ENCODE measurements around the gene CACNA1G. TPM values are rescaled to one million over a fixed set of nuclear protein-coding genes. Genes with fewer than 3 reads are reported as not detected.

CACNA1G gene
- total RNA-seq, 1 donor from 2014 or later = 0.11 TPM

GRCh38 chr17:50647187-50647586 is 86.7 kb downstream of the CACNA1G start:
- H3K27ac Mint-ChIP-seq (ENCODE audit: unreplicated experiment) = no peak overlapping the region
- DNase-seq (ENCODE audit: extremely low spot score, unreplicated experiment) = no peak
- no peak overlapping the region for H3K4me3 Mint-ChIP-seq (ENCODE audit: unreplicated experiment)
- peaks cover 4% of the 10 kb centered on the region for H3K4me1 Mint-ChIP-seq (ENCODE audit: unreplicated experiment)
- TF ChIP-seq, protein P1, sequence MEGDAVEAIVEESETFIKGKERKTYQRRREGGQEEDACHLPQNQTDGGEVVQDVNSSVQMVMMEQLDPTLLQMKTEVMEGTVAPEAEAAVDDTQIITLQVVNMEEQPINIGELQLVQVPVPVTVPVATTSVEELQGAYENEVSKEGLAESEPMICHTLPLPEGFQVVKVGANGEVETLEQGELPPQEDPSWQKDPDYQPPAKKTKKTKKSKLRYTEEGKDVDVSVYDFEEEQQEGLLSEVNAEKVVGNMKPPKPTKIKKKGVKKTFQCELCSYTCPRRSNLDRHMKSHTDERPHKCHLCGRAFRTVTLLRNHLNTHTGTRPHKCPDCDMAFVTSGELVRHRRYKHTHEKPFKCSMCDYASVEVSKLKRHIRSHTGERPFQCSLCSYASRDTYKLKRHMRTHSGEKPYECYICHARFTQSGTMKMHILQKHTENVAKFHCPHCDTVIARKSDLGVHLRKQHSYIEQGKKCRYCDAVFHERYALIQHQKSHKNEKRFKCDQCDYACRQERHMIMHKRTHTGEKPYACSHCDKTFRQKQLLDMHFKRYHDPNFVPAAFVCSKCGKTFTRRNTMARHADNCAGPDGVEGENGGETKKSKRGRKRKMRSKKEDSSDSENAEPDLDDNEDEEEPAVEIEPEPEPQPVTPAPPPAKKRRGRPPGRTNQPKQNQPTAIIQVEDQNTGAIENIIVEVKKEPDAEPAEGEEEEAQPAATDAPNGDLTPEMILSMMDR (IDR thresholded peaks at IDR 0.05) = no peak
- no peaks in the 10 kb centered on the region for H3K9me3 Mint-ChIP-seq (ENCODE audit: unreplicated experiment)
- H3K27me3 Mint-ChIP-seq (ENCODE audit: unreplicated experiment) = no peaks in the 10 kb centered on the region
- H3K36me3 Mint-ChIP-seq (ENCODE audit: unreplicated experiment) = no peaks in the 10 kb centered on the region

- no peaks in the 10 kb centered on the region for H3K9me3 Mint-ChIP-seq (ENCODE audit: unreplicated experiment)
- H3K36me3 Mint-ChIP-seq (ENCODE audit: unreplicated experiment) = no peaks in the 10 kb centered on the region
- no peaks in the 10 kb centered on the region for H3K27me3 Mint-ChIP-seq (ENCODE audit: unreplicated experiment)
- H3K4me1 Mint-ChIP-seq (ENCODE audit: unreplicated experiment) = no peaks in the 10 kb centered on the region
- TF ChIP-seq, protein P1 (IDR thresholded peaks at IDR 0.05) = no peak
- H3K4me3 Mint-ChIP-seq (ENCODE audit: unreplicated experiment) = no peak overlapping the region
- no peak overlapping the region for H3K27ac Mint-ChIP-seq (ENCODE audit: unreplicated experiment)
- no peak for DNase-seq (ENCODE audit: extremely low spot score, unreplicated experiment)
Measured at GRCh38 chr17:50649042-50649908, 88.8 kb downstream of the CACNA1G start.

GRCh38 chr17:50651661-50652060 is 91.1 kb downstream of the CACNA1G start:
- Mint-ChIP-seq H3K27me3 (ENCODE audit: unreplicated experiment) (no peaks in the 10 kb centered on the region), H3K36me3 (ENCODE audit: unreplicated experiment) (no peaks in the 10 kb centered on the region), H3K27ac (ENCODE audit: unreplicated experiment) (no peak overlapping the region), H3K4me3 (ENCODE audit: unreplicated experiment) (no peak overlapping the region), H3K4me1 (ENCODE audit: unreplicated experiment) (no peaks in the 10 kb centered on the region), H3K9me3 (ENCODE audit: unreplicated experiment) (no peaks in the 10 kb centered on the region)
- TF ChIP-seq, protein P1 (IDR thresholded peaks at IDR 0.05) = no peak
- DNase-seq (ENCODE audit: extremely low spot score, unreplicated experiment) = no peak

DNA sequence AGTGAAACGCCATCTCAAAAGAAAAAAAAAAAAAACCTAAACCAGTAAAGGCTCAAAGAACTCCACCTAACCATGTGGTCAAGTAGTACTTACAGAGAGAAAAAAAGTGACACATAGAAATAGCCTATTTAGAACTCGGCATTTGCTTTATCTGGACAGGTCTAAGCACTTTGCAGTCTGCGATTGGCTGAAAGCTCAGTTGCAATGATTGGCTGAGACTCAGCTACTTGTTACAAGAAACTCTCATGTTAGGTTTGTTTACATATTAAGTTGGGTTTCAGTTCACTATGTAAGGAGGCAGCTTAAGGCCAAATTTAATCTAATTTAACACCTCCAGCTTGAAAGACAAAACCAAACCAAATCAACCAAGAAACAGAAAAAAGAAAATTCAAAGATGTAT is 93.2 kb downstream of the CACNA1G start:
- no peaks in the 10 kb centered on the region for H3K27me3 Mint-ChIP-seq (ENCODE audit: unreplicated experiment)
- H3K4me3 Mint-ChIP-seq (ENCODE audit: unreplicated experiment) = no peak overlapping the region
- H3K27ac Mint-ChIP-seq (ENCODE audit: unreplicated experiment) = no peak overlapping the region
- H3K36me3 Mint-ChIP-seq (ENCODE audit: unreplicated experiment) = no peaks in the 10 kb centered on the region
- DNase-seq (ENCODE audit: extremely low spot score, unreplicated experiment) = no peak
- no peaks in the 10 kb centered on the region for H3K4me1 Mint-ChIP-seq (ENCODE audit: unreplicated experiment)
- TF ChIP-seq, protein P1 (IDR thresholded peaks at IDR 0.05) = no peak
- H3K9me3 Mint-ChIP-seq (ENCODE audit: unreplicated experiment) = no peaks in the 10 kb centered on the region

- H3K27ac Mint-ChIP-seq (ENCODE audit: unreplicated experiment) = no peak overlapping the region
- no peak for DNase-seq (ENCODE audit: extremely low spot score, unreplicated experiment)
- TF ChIP-seq, protein P1 (IDR thresholded peaks at IDR 0.05) = no peak
Measured at GRCh38 chr17:50656509-50656908, 96.0 kb downstream of the CACNA1G start.

More at GRCh38 chr17:50656509-50656908, 96.0 kb downstream of the CACNA1G start:
- H3K4me1 Mint-ChIP-seq (ENCODE audit: unreplicated experiment) = peaks cover 17% of the 10 kb centered on the region
- H3K9me3 Mint-ChIP-seq (ENCODE audit: unreplicated experiment) = no peaks in the 10 kb centered on the region
- no peaks in the 10 kb centered on the region for H3K36me3 Mint-ChIP-seq (ENCODE audit: unreplicated experiment)
- H3K27me3 Mint-ChIP-seq (ENCODE audit: unreplicated experiment) = no peaks in the 10 kb centered on the region
- H3K4me3 Mint-ChIP-seq (ENCODE audit: unreplicated experiment) = no peak overlapping the region

All from osteocyte (in vitro differentiated cells).